Stimulated activated CD4-positive, alpha-beta T cell treated with anti-CD3 and anti-CD28 coated beads, Interleukin-12 subunit alpha, Interleukin-12 subunit beta, amount 100 ng/mL, for 48 hours (primary cell): ENCODE data around the gene AOPEP.
A peak's percentile ranks its signal among the peaks of the same experiment; 100 is the strongest.

Experiments used
- DNase-seq, 3 donors: peaks; one replicate each; pipeline ENCODE4 v3.0.0-alpha.2; 2020; ENCODE audit warnings: low read depth in 2 of 3, low spot score in 1 of 3

The AOPEP gene

GRCh38 chr9:95104980-95105379 is 378.5 kb downstream of the AOPEP start:
- DNase-seq: no peak

GRCh38 chr9:95105519-95106287 is 379.2 kb downstream of the AOPEP start:
- no peak for DNase-seq

DNA sequence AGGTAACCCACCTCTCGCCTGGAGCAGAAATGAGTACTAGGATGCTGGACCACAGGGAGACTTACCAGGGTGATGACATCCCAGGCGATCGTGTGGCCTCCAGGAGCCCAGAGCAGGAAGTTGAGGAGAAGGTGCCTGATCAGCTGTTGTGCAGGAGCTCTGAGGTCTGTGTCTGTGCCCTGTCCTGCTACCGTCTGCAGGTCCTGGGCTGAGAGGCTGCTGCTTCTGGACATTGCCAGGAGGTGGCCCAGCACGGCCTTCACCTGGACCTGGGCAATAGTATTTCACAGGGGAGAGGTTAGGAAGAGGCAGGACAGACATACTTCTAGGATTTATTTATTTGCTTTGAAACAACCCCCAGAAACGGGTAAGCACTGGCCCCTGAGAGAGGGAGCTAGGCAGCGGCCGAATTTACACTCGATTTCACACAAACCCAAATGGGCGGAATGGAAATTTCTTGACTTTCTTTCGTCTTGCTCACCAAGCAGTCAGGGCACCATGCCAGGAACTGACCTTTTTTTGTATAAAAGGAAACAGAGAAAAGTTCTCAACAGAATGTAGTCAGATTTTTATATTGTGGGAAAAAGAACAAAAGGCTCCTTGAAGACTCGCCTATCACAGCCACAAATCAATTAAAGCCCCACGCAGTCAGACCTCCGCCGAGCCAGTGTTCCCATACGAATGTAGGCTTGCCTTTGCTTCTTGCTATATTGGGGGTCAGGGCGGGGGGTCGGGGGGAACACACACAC is 380.7 kb downstream of the AOPEP start:
- DNase-seq: no peak

GRCh38 chr9:95107976-95108375 is 381.5 kb downstream of the AOPEP start:
- no peak for DNase-seq

DNA sequence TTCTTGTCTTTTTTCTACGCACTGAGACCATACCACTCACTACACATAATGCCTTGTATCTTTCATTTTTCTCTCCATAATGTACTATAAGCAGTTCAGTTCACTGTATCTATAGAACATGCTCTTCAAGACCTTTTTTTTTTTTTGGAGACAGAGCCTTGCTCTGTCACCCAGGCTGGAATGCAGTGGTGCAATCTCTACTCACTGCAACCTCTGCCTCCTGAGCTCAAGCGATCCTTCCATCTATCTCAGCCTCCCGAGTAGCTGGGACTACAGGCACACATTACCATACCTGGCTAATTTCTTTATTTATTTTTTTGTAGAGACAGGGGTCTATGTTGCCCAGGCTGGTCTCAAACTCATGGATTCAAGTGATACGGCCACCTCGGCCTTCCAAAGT is 382.3 kb downstream of the AOPEP start:
- no peak for DNase-seq

DNA sequence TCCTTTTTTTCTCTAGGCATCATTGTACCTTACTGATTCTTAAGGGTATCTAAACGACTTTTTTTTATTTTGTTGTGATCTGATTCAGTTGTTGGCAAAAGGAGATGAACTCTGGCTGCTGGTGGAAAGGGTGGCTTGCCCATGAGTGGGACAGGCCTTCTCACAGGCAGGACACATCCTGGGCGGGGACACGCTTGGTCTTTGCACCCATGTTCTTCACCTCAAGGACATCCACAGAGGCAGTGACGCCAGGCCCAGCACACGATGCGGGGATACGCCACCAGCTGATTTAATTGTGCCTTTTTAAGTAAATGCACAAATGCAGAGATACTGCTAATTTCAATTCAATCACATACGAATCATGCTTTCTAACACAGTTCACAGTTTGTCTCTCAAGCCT is 383.0 kb downstream of the AOPEP start:
- no peak for DNase-seq

- no peak for DNase-seq
Measured at GRCh38 chr9:95110921-95111525, 384.5 kb downstream of the AOPEP start.

- no peak for DNase-seq
Measured at GRCh38 chr9:95111716-95112115, 385.2 kb downstream of the AOPEP start.

GRCh38 chr9:95112436-95113280 is 386.2 kb downstream of the AOPEP start:
- no peak for DNase-seq

GRCh38 chr9:95115104-95115503 is 388.6 kb downstream of the AOPEP start:
- DNase-seq: no peak

DNA sequence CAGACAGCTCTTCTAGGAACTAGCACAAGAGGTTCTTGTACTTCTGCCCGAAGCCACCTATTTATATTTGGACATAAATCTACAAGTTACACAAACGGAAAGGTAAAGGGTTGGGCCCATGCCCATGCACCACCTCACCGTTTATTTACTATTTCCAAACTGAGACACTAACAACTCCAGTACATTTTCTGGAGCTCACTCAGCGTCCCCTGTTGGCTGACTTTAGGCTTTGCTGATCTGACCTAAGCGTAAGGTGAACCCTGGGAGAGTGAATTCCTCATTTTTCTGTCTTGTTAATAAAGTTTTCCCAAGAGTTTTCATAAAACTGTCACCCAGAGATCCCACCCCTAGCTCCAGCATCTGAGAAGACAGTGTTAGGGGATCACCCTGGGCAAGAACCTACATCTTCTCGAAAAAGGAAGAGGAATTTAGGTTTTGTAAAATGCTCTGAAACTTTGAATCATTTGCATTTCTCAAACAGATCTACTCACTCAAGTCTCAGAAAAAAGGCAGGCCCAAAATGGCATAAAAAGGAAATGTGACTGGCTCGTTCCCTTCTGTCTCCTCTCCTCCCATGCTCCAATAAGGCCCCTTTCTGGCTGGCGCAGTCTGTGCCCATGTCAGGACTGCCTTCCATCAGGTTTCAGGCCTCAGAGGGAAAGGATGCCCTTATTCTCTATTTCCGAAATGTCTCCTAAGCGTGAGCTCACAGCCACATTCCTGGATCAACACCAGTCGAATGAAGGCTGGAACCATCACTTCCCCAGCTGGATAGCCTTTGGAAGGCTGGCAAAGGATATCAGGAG is 389.7 kb downstream of the AOPEP start:
- DNase-seq: no peak

DNA sequence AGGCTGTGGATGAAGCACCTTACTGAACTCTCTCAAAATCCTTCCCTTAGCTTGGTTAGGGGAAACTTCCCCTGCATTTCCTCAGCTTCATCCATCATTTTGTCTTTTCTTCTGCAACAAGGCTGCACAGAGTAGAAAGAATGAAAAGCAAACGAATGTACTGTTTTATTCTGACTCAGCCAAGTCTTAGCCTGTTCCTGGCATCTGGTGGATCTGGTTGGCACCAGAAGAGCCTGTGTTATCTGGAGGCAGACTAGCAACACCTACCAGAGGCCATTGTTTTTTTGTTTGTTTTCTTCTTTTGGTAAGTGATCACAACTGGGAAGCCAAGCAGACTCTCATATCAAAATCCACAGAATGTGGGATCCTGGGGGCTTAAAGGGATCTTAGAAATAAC is 390.3 kb downstream of the AOPEP start:
- no peak for DNase-seq

DNA sequence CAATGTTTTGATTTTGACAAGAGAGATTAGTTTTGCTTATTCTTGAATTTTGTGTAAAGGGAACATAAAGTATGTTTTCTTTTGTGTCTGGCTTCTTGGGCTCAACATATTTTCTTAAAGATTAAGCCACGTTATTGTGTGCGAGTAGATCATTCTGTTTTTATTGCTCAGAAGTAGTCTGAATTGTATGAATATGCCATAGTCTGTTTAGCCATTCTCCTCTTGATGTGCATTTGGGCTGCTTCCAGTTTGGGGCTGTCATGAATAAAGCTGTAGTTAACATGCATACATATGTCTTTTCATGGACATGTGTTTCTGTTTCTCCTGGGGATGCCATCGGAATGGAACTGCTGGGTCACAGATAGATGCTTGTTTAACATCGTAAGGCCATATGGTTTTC is 392.1 kb downstream of the AOPEP start:
- no peak for DNase-seq

- no peak for DNase-seq
Measured at GRCh38 chr9:95120781-95121370, 394.4 kb downstream of the AOPEP start.

DNA sequence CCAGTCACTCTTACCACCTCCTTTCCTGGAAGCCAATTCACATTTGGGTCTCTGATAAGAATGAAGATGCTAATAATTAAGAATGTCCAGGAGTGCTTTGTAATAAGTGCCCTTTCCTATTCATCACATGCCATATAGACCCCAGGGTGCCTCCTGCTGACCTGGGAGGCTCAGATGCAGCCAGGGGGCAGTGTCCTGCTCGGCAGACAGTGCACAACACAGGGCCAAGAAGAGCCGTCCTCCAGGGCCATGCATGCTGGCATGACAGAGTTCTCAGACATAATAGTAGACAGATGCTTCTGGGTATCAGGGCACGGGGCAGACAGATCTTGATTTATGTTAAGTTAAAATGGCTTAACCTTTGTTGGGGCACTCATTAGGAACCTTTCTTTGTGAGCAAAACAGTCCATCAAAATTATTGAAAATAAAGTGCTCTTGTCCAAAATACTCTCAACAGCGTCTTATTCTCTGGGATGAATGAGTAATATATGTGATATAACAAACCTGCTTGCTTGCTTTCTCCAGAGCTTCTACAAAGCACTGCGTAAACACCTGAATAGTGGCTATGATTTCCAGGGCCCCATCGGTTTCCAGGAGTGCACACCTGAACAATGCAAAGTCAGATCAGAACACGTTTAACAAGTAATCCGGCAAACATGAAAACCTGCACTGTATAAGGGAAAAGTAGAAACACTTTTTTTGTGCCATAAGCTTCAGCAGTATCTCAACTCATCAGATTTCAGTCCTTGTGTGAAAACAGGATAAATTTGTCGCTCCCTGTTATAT is 398.3 kb downstream of the AOPEP start:
- DNase-seq: no peak

DNA sequence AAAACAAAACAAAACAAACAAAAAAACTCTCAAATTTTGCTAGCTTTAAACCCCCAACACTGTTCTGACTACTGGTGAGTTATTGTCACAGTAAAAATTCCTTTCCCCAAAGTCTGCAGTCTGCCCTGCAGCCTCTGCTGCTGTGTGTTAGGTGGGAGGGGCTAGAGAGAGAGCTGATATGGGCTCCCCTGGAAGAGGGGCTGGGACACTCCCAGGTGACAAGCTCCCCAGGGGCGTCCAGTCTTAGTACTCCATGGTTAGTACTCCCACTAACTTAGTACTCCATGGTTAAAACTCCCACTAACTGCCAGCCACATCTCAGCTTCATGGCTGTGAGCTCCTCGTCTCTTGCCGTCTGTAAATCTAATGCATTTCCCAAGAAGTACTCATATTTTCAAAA is 399.2 kb downstream of the AOPEP start:
- no peak for DNase-seq

DNA sequence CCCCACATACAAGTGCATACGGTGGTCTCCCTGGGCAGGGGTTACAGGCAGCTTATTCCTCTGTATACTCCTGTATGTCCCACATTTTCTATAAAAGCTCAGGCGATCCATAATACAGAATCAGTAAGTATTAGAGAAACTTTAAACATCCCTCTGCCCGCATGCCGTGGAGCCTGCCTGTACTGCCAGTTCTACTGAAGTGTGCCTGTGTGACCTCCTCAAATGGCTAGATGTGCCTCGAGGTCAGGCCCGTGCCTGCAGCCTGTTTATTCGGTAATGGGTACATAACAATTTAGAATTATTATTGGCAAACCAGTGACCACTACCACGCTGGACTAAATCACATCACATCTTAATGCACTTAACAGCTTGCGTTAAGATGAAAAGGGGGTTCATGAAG is 400.2 kb downstream of the AOPEP start:
- DNase-seq: no peak

DNA sequence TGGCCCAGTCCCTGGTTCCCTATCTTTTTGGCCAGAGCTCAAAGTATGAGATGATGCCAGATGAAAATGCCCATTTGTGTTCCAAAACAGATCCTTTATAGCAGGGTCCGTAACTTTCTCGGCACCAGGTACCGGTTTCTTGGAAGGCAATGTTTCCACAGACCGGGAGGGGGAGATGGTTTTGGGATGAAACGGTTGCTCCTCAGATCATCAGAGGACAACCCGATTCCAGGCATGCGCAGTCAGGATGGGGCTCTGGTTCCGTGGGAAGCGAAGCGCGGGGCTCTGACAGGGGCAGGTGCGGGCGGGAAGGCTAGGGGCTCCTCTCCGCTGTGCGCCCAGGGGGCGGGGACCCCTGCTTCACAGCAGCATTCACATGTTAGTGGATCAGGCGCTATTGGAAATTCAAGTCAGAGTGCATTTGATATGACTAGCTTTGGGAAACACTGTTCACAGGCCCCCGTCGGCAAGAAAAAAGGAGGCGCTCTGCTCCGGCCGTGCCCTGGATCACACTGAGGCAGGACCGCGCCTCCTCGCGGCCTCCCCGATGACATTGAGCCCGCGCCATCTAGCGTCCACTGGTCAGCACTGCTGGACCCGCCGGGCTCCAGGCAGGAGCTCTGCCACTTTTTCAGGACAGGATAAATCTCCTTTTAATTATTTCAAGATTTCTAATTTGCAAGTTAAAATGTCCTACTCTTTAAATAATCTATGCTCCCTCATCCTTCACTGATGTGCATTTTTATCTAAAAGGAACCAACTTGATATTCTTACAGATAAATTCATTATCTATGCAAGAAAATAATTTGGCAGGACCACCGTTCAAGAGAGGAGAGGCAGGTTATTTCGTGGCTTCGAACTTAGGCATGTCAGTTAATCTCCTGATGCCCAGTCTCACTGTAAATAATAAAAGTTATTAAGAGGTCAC is 401.0 kb downstream of the AOPEP start:
- peak; percentile 39 to 67 (median 62) for DNase-seq
